ENCODE data around the gene PMEPA1. TPM values are rescaled to one million over a fixed set of nuclear protein-coding genes. Genes with fewer than 3 reads are reported as not detected.
A peak's percentile ranks its signal among the peaks of the same experiment; 100 is the strongest.

The PMEPA1 gene
- total RNA-seq, 2 experiments from 2014 or later, result 15.7 to 18.0 TPM

DNA sequence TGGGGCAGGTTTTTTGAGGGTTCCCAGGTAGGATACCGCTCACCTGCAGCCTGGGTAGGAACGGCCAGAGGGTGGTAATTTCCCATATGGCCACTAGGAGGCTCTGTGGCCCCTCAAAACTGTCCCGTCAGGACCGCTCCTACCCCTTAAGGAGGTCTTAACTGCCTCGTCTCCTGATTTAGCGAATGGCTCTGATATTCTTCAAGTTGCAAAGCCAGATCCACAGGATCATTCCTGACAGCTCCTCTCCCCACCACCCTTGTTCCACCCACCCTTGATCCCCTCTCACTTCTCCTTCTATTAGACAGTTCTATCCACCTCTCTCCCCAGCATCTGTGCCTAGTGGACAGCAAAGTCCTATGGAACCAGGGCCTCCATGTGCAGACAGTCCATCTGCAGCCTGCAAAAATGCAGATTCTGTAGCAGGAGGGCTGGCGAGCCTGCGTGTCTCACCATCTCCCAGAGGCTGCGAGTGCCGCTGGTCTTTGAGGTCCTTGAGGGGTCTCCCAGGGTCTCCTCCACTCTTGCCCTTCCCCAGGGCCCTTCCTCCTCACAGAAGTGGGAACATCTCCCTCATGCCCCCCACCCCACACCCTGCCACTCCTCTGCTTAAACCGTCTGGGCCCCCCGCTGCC is 55.3 kb downstream of the PMEPA1 start:
- Mint-ChIP-seq H3K4me1 (ENCODE audit: low read depth) (peaks cover 37% of the 10 kb centered on the region), H3K27me3 (no peaks in the 10 kb centered on the region), H3K27ac (peak overlapping the region; percentile 34), H3K4me3 (no peak overlapping the region), H3K9me3 (no peaks in the 10 kb centered on the region), H3K36me3 (ENCODE audit: low read depth) (no peaks in the 10 kb centered on the region)
- CTCF ChIA-PET, result interaction anchor here (0.6 to 2.3 kb wide), 10 partner anchors 12 to 1102 kb away, joined by 3 to 11 read pairs (median 4); partner anchors contain the start of gene ZBP1
- H3K4me3 ChIP-seq (ENCODE audit: low read length), result no peak overlapping the region
- H3K4me1 ChIP-seq (ENCODE audit: insufficient read depth, low read length), result peaks cover 26% of the 10 kb centered on the region
- no peaks in the 10 kb centered on the region for H3K27me3 ChIP-seq (ENCODE audit: control insufficient read depth in 1 of 2, insufficient read depth in 2 of 2, low read length in 2 of 2)
- intact Hi-C loops (cut with DNase I, micrococcal nuclease), result loop anchor here (1.0 to 10.0 kb wide), 9 partner anchors 26 to 555 kb away; no protein-coding TSS in a partner anchor
- TF ChIP-seq, protein P1, sequence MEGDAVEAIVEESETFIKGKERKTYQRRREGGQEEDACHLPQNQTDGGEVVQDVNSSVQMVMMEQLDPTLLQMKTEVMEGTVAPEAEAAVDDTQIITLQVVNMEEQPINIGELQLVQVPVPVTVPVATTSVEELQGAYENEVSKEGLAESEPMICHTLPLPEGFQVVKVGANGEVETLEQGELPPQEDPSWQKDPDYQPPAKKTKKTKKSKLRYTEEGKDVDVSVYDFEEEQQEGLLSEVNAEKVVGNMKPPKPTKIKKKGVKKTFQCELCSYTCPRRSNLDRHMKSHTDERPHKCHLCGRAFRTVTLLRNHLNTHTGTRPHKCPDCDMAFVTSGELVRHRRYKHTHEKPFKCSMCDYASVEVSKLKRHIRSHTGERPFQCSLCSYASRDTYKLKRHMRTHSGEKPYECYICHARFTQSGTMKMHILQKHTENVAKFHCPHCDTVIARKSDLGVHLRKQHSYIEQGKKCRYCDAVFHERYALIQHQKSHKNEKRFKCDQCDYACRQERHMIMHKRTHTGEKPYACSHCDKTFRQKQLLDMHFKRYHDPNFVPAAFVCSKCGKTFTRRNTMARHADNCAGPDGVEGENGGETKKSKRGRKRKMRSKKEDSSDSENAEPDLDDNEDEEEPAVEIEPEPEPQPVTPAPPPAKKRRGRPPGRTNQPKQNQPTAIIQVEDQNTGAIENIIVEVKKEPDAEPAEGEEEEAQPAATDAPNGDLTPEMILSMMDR (IDR thresholded peaks at IDR 0.05), result peak; percentile 91
- DNase-seq (peak; percentile 33 to 81 (median 53)), ATAC-seq (ENCODE audit: poor library complexity) (peak; percentile 69)
- POLR2A ChIA-PET, result interaction anchor here (1.0 to 1.2 kb wide), 4 partner anchors 25 to 34 kb away, joined by 3 to 9 read pairs (median 5); partner anchors contain the start of gene ZBP1
- no peaks in the 10 kb centered on the region for H3K9me3 ChIP-seq (ENCODE audit: control insufficient read depth in 1 of 2, insufficient read depth in 1 of 2, low read length in 2 of 2)
- no peak overlapping the region for H3K27ac ChIP-seq (ENCODE audit: low read depth in 1 of 2, low read length in 2 of 2)
- H3K36me3 ChIP-seq (ENCODE audit: insufficient read depth, low read length), result peaks cover 4% of the 10 kb centered on the region

DNA sequence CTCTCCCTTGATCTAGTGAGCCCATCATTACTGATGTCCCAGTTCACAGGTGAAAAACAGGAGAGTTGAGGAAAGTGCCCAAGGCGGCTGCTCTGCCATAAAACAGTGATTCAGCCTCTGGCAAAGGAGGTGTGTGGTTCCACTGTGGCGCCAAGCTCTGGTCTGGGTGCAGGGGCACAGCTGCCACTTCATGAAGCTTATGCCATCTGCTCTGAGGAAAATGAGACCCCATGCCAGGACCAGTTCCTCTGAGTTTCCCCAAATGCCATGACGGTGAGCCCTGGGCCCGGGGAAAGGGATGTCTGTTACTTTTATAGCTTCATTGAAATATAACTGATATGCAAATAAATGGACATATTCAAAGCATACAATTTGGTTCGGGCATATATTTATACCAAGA is 55.9 kb downstream of the PMEPA1 start:
- peak overlapping the region; percentile 34 for H3K27ac Mint-ChIP-seq
- H3K27me3 ChIP-seq (ENCODE audit: control insufficient read depth in 1 of 2, insufficient read depth in 2 of 2, low read length in 2 of 2), result no peaks in the 10 kb centered on the region

DNA sequence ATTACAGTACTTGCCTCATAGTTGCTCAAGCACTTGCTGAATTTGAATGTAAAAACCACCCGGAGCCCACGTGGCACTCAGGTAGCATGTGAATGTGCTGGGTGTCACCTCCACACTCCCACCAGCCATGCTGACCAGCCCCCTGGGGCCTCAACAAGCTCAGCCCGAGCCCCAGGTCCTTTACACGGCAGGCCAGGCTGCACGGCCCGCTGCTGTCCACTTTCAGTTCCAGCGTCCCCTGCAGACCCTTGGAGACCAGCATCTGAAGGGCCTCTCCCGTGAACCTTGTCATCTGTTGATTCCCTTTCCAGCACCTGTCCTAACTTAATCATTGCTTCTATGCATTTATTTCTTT is 56.3 kb downstream of the PMEPA1 start:
- peak in 3 of 14 experiments; percentile 2 to 27 (median 14) for DNase-seq
- H3K36me3 ChIP-seq (ENCODE audit: insufficient read depth, low read length), result peaks cover 4% of the 10 kb centered on the region
- Mint-ChIP-seq H3K4me1 (ENCODE audit: low read depth) (peaks cover 28% of the 10 kb centered on the region), H3K27me3 (no peaks in the 10 kb centered on the region), H3K4me3 (no peak overlapping the region), H3K36me3 (ENCODE audit: low read depth) (no peaks in the 10 kb centered on the region), H3K9me3 (no peaks in the 10 kb centered on the region), H3K27ac (no peak overlapping the region)
- TF ChIP-seq, protein P1 (IDR thresholded peaks at IDR 0.05), result no peak
- ATAC-seq (ENCODE audit: poor library complexity), result no peak
- POLR2A ChIA-PET, result interaction anchor here (1.0 to 1.2 kb wide), 4 partner anchors 24 to 33 kb away, joined by 3 to 9 read pairs (median 5); partner anchors contain the start of gene ZBP1
- no peak overlapping the region for H3K4me3 ChIP-seq (ENCODE audit: low read length)
- intact Hi-C loops (cut with DNase I, micrococcal nuclease), result loop anchor here (5.0 to 10.0 kb wide), 3 partner anchors 36 to 551 kb away; no protein-coding TSS in a partner anchor
- no peaks in the 10 kb centered on the region for H3K27me3 ChIP-seq (ENCODE audit: control insufficient read depth in 1 of 2, insufficient read depth in 2 of 2, low read length in 2 of 2)
- peaks cover 25% of the 10 kb centered on the region for H3K4me1 ChIP-seq (ENCODE audit: insufficient read depth, low read length)
- H3K27ac ChIP-seq (ENCODE audit: low read depth in 1 of 2, low read length in 2 of 2), result no peak overlapping the region
- no peaks in the 10 kb centered on the region for H3K9me3 ChIP-seq (ENCODE audit: control insufficient read depth in 1 of 2, insufficient read depth in 1 of 2, low read length in 2 of 2)
- CTCF ChIA-PET, result interaction anchor here (0.8 to 2.3 kb wide), 9 partner anchors 11 to 527 kb away, joined by 3 to 11 read pairs (median 5); partner anchors contain the start of gene ZBP1

More for the DNA sequence above, 55.9 kb downstream of the PMEPA1 start:
- POLR2A ChIA-PET, result interaction anchor here (1.0 to 1.2 kb wide), 4 partner anchors 25 to 34 kb away, joined by 3 to 9 read pairs (median 5); partner anchors contain the start of gene ZBP1
- ATAC-seq (ENCODE audit: poor library complexity) (no peak), DNase-seq (peak in 1 of 14 experiments; percentile 8)
- H3K9me3 Mint-ChIP-seq, result no peaks in the 10 kb centered on the region
- H3K36me3 Mint-ChIP-seq (ENCODE audit: low read depth), result no peaks in the 10 kb centered on the region
- no peak overlapping the region for H3K4me3 Mint-ChIP-seq
- TF ChIP-seq, protein P1 (IDR thresholded peaks at IDR 0.05), result no peak
- no peaks in the 10 kb centered on the region for H3K9me3 ChIP-seq (ENCODE audit: control insufficient read depth in 1 of 2, insufficient read depth in 1 of 2, low read length in 2 of 2)
- CTCF ChIA-PET, result interaction anchor here (0.8 to 2.3 kb wide), 9 partner anchors 11 to 526 kb away, joined by 3 to 11 read pairs (median 5); partner anchors contain the start of gene ZBP1
- no peak overlapping the region for H3K27ac ChIP-seq (ENCODE audit: low read depth in 1 of 2, low read length in 2 of 2)
- peaks cover 26% of the 10 kb centered on the region for H3K4me1 ChIP-seq (ENCODE audit: insufficient read depth, low read length)
- H3K4me3 ChIP-seq (ENCODE audit: low read length), result no peak overlapping the region
- intact Hi-C loops (cut with DNase I, micrococcal nuclease), result loop anchor here (1.0 to 10.0 kb wide), 9 partner anchors 25 to 555 kb away; no protein-coding TSS in a partner anchor
- no peaks in the 10 kb centered on the region for H3K27me3 Mint-ChIP-seq
- peaks cover 4% of the 10 kb centered on the region for H3K36me3 ChIP-seq (ENCODE audit: insufficient read depth, low read length)
- peaks cover 32% of the 10 kb centered on the region for H3K4me1 Mint-ChIP-seq (ENCODE audit: low read depth)

Data from CD4-positive, alpha-beta T cell (primary cell).